PC-3 (cell line): ENCODE measurements around the gene MINAR2. TPM values are rescaled to one million over a fixed set of nuclear protein-coding genes. Genes with fewer than 3 reads are reported as not detected.

Source experiments
- ATAC-seq: fragments of 200-7000 bp; cut with Tn5 transposase; 2 replicates; pipeline ENCODE4 v1.9.1; 2020; ENCODE audit warnings: mild to moderate bottlenecking, moderate library complexity
- BruUV-seq: library from RNA; stranded (reverse); fragments of 400-500 nt; replicated peaks from 2 replicates; lab custom pipeline; 2021; lab: Mats Ljungman, UMichigan
- CTCF ChIA-PET: fragments of 300-600 bp; sonication (Branson Sonifier 250); formaldehyde crosslinking; loops from one replicate; lab custom pipeline; 2022; ENCODE audit warnings: antibody characterized with exemption; lab: Charles Lee
- POLR2A ChIA-PET: fragments of 300-600 bp; sonication (Branson Sonifier 250); formaldehyde crosslinking; loops from one replicate; lab custom pipeline; 2022; ENCODE audit warnings: antibody characterized with exemption; ENCODE audit not compliant: unreplicated experiment; lab: Charles Lee
- DNase-seq: peaks from one replicate; pipeline ENCODE4 v3.0.0-alpha.2; 2015
- H2AFZ ChIP-seq: fragments of 300-600 bp; sonication (generic); 2 replicates; pipeline ENCODE4 v1.6.0; 2016; ENCODE audit warnings: antibody characterized with exemption, low read length
- H3F3A ChIP-seq: fragments of 300-600 bp; sonication (generic); one replicate; pipeline ENCODE4 v1.6.0; 2017; ENCODE audit warnings: antibody characterized with exemption, low read length, control low read depth, mild to moderate bottlenecking; ENCODE audit not compliant: unreplicated experiment
- H3K27ac ChIP-seq: fragments of 300-600 bp; sonication (generic); 2 replicates; pipeline ENCODE4 v1.5.1; 2016; ENCODE audit warnings: mild to moderate bottlenecking, low read length
- H3K27me3 ChIP-seq: fragments of 300-600 bp; sonication (generic); 2 replicates; pipeline ENCODE4 v1.6.1; 2016; ENCODE audit warnings: low read length, mixed read lengths
- H3K36me3 ChIP-seq: fragments of 300-600 bp; sonication (generic); 2 replicates; pipeline ENCODE4 v1.6.1; 2016; ENCODE audit warnings: low read depth, mixed run types, low read length, mixed read lengths
- H3K4me1 ChIP-seq: fragments of 300-600 bp; sonication (generic); 2 replicates; pipeline ENCODE4 v1.5.1; 2016; ENCODE audit warnings: low read length; ENCODE audit not compliant: insufficient read depth
- H3K4me2 ChIP-seq: fragments of 300-600 bp; sonication (generic); 2 replicates; pipeline ENCODE4 v1.6.0; 2016; ENCODE audit warnings: low read length
- H3K4me3 ChIP-seq: fragments of 300-600 bp; sonication (generic); 2 replicates; pipeline ENCODE4 v1.5.1; 2016; ENCODE audit warnings: mild to moderate bottlenecking, low read length, mixed read lengths
- H3K79me2 ChIP-seq: fragments of 300-600 bp; sonication (generic); 2 replicates; pipeline ENCODE4 v1.6.1; 2017; ENCODE audit warnings: low read length, mixed read lengths
- H3K9ac ChIP-seq: fragments of 300-600 bp; sonication (generic); 2 replicates; pipeline ENCODE4 v1.6.0; 2016; ENCODE audit warnings: mild to moderate bottlenecking, low read length
- H3K9me2 ChIP-seq: fragments of 300-600 bp; sonication (generic); replicated peaks from 2 replicates; pipeline ENCODE4 v1.6.1; 2016; ENCODE audit warnings: mixed run types, low read length, mixed read lengths
- H3K9me3 ChIP-seq: fragments of 300-600 bp; sonication (generic); 2 replicates; pipeline ENCODE4 v1.6.1; 2016; ENCODE audit warnings: low read length, mixed read lengths
- H4K20me1 ChIP-seq: fragments of 300-600 bp; sonication (generic); 2 replicates; pipeline ENCODE4 v1.6.1; 2016; ENCODE audit warnings: low read length, mixed read lengths
- EZH2 ChIP-seq: fragments of 300-600 bp; sonication (generic); IDR thresholded peaks from one replicate; pipeline ENCODE4 v1.6.1; 2017; ENCODE audit warnings: antibody characterized with exemption, mild to moderate bottlenecking, low read length; ENCODE audit not compliant: unreplicated experiment
- EZH2phosphoT487 ChIP-seq: fragments of 300-600 bp; sonication (generic); IDR thresholded peaks from 2 replicates; pipeline ENCODE4 v1.6.1; 2018; ENCODE audit warnings: mild to moderate bottlenecking, antibody characterized with exemption, low read length, borderline replicate concordance
- intact Hi-C: fragments of 100-400 bp; cut with micrococcal nuclease; formaldehyde crosslinking; loops from 2 replicates; pipeline ENCODE4 v1.9.0; 2023
- total RNA-seq: library from RNA; depleted of rRNA; stranded (reverse); fragments of >200 nt; gene quantifications from 2 replicates; pipeline ENCODE4 v1.2.3, GENCODE V29; 2014
- TF ChIP-seq, protein P1 (sequence below): fragments of 300-600 bp; sonication (generic); conservative IDR thresholded peaks from 2 replicates; pipeline ENCODE4 v1.5.1; 2017; ENCODE audit warnings: antibody characterized with exemption, low read depth, mild to moderate bottlenecking, low read length

MINAR2 gene
- total RNA-seq, 1 experiment from 2014 or later = not detected

GRCh38 chr5:129763651-129764050, 15.8 kb downstream of the MINAR2 start:
- Histone ChIP-seq H2AFZ (no peak overlapping the region), H3K27ac (no peak overlapping the region), H3K4me1 (no peaks in the 10 kb centered on the region), H3K9me2 (no peaks in the 10 kb centered on the region), H4K20me1 (no peaks in the 10 kb centered on the region), H3F3A (no peaks in the 10 kb centered on the region), H3K79me2 (no peaks in the 10 kb centered on the region), H3K4me3 (no peak overlapping the region), H3K9me3 (no peaks in the 10 kb centered on the region), H3K9ac (no peak overlapping the region), H3K4me2 (no peak overlapping the region), H3K36me3 (no peaks in the 10 kb centered on the region), H3K27me3 (no peaks in the 10 kb centered on the region)
- no peak for DNase-seq
- BruUV-seq = no TSS peak
- TF ChIP-seq, protein P1, sequence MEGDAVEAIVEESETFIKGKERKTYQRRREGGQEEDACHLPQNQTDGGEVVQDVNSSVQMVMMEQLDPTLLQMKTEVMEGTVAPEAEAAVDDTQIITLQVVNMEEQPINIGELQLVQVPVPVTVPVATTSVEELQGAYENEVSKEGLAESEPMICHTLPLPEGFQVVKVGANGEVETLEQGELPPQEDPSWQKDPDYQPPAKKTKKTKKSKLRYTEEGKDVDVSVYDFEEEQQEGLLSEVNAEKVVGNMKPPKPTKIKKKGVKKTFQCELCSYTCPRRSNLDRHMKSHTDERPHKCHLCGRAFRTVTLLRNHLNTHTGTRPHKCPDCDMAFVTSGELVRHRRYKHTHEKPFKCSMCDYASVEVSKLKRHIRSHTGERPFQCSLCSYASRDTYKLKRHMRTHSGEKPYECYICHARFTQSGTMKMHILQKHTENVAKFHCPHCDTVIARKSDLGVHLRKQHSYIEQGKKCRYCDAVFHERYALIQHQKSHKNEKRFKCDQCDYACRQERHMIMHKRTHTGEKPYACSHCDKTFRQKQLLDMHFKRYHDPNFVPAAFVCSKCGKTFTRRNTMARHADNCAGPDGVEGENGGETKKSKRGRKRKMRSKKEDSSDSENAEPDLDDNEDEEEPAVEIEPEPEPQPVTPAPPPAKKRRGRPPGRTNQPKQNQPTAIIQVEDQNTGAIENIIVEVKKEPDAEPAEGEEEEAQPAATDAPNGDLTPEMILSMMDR = no peak
- TF ChIP-seq EZH2phosphoT487 (no peak), EZH2 (no peak)
- POLR2A ChIA-PET = no interaction called here
- CTCF ChIA-PET = no interaction called here
- ATAC-seq = no peak
- intact Hi-C loops = no loop called here

- Histone ChIP-seq H3K4me1 (no peaks in the 10 kb centered on the region), H3K36me3 (no peaks in the 10 kb centered on the region), H4K20me1 (no peaks in the 10 kb centered on the region), H3K9me3 (no peaks in the 10 kb centered on the region), H3K79me2 (no peaks in the 10 kb centered on the region), H3K9ac (no peak overlapping the region), H3K4me2 (no peak overlapping the region), H3K4me3 (no peak overlapping the region), H2AFZ (no peak overlapping the region), H3F3A (no peaks in the 10 kb centered on the region), H3K27me3 (no peaks in the 10 kb centered on the region), H3K9me2 (no peaks in the 10 kb centered on the region), H3K27ac (no peak overlapping the region)
- DNase-seq = no peak
- no TSS peak for BruUV-seq
- intact Hi-C loops = loop anchor here (5.0 kb wide), 4 partner anchors 364 to 1554 kb away; no protein-coding TSS in a partner anchor
- ChIA-PET POLR2A (no interaction called here), CTCF (no interaction called here)
- no peak for ATAC-seq
- TF ChIP-seq, protein P1 = no peak
- TF ChIP-seq EZH2phosphoT487 (no peak), EZH2 (no peak)
Observed at GRCh38 chr5:129766798-129767197, 18.9 kb downstream of the MINAR2 start.

GRCh38 chr5:129767927-129768380, 20.1 kb downstream of the MINAR2 start:
- peak; percentile 87 for DNase-seq
- Histone ChIP-seq H3K9ac (no peak overlapping the region), H3K4me2 (no peak overlapping the region), H3K9me3 (no peaks in the 10 kb centered on the region), H3K27ac (no peak overlapping the region), H4K20me1 (no peaks in the 10 kb centered on the region), H3K36me3 (no peaks in the 10 kb centered on the region), H3K79me2 (no peaks in the 10 kb centered on the region), H3K9me2 (no peaks in the 10 kb centered on the region), H2AFZ (no peak overlapping the region), H3K4me1 (no peaks in the 10 kb centered on the region), H3K27me3 (no peaks in the 10 kb centered on the region), H3K4me3 (no peak overlapping the region), H3F3A (no peaks in the 10 kb centered on the region)
- no TSS peak for BruUV-seq
- POLR2A ChIA-PET = no interaction called here
- TF ChIP-seq, protein P1 = peak; percentile 95
- TF ChIP-seq EZH2 (no peak), EZH2phosphoT487 (no peak)
- intact Hi-C loops = loop anchor here (1.0 to 5.0 kb wide), 7 partner anchors 104 to 1556 kb away; no protein-coding TSS in a partner anchor
- ATAC-seq = peak; percentile 80
- CTCF ChIA-PET = no interaction called here
